Measurements from ENCODE around the gene DNMT3L.

DNMT3L gene

GRCh38 chr21:44273046-44273445 is 11.3 kb upstream of the DNMT3L start:
- TF ChIP-seq, protein P1, sequence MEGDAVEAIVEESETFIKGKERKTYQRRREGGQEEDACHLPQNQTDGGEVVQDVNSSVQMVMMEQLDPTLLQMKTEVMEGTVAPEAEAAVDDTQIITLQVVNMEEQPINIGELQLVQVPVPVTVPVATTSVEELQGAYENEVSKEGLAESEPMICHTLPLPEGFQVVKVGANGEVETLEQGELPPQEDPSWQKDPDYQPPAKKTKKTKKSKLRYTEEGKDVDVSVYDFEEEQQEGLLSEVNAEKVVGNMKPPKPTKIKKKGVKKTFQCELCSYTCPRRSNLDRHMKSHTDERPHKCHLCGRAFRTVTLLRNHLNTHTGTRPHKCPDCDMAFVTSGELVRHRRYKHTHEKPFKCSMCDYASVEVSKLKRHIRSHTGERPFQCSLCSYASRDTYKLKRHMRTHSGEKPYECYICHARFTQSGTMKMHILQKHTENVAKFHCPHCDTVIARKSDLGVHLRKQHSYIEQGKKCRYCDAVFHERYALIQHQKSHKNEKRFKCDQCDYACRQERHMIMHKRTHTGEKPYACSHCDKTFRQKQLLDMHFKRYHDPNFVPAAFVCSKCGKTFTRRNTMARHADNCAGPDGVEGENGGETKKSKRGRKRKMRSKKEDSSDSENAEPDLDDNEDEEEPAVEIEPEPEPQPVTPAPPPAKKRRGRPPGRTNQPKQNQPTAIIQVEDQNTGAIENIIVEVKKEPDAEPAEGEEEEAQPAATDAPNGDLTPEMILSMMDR (IDR thresholded peaks at IDR 0.05; ENCODE audit: control insufficient read depth, extremely low read depth, insufficient read depth), result no peak
- DNase-seq (ENCODE audit: low read depth), result no peak
- no peak overlapping the region for H3K4me3 ChIP-seq (ENCODE audit: low read depth, low read length)

GRCh38 chr21:44272284-44272858 is 10.7 kb upstream of the DNMT3L start:
- no peak overlapping the region for H3K4me3 ChIP-seq (ENCODE audit: low read depth, low read length)
- TF ChIP-seq, protein P1 (IDR thresholded peaks at IDR 0.05; ENCODE audit: control insufficient read depth, extremely low read depth, insufficient read depth), result no peak
- no peak for DNase-seq (ENCODE audit: low read depth)

DNA sequence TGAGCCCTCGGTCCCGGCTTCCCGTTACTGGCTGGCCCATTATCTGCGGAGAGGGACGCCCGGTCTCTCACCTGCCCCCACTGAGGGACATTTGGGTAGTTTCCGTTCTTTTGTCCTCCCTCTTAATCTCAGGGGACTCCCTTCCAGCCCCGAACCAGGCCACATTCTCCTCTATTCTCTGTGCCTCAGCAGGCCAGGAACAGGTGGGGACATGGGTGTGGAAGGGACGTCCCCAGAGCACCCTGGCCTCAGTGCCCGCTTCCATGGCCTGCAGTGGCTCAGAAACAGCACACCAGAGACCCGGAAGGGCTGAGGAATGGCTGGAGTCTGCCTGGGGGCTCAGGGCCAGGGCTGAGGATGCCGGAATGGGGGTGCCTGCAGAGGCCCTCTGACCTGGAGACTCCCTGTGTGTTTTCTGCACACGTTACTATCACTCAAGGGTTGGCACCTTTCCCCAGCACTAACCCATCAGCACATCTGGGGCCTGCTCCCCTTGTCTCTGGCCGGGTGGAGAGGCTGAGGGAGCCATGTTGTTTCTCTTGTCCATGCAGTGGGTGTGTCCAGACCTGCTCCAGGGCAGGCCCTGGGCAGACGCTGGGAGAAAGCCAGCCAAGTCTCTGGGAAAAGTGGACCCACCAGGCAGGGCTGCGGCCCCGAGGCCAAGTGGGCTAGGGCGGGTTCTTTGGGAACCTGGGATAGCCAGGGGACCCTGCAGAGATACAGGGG is 10.0 kb upstream of the DNMT3L start:
- no peak for DNase-seq (ENCODE audit: low read depth)
- TF ChIP-seq, protein P1 (IDR thresholded peaks at IDR 0.05; ENCODE audit: control insufficient read depth, extremely low read depth, insufficient read depth), result no peak
- no peak overlapping the region for H3K4me3 ChIP-seq (ENCODE audit: low read depth, low read length)

GRCh38 chr21:44269090-44269489 is 7.4 kb upstream of the DNMT3L start:
- DNase-seq (ENCODE audit: low read depth), result no peak
- H3K4me3 ChIP-seq (ENCODE audit: low read depth, low read length), result no peak overlapping the region
- TF ChIP-seq, protein P1 (IDR thresholded peaks at IDR 0.05; ENCODE audit: control insufficient read depth, extremely low read depth, insufficient read depth), result no peak

- DNase-seq (ENCODE audit: low read depth), result no peak
- H3K4me3 ChIP-seq (ENCODE audit: low read depth, low read length), result no peak overlapping the region
- TF ChIP-seq, protein P1 (IDR thresholded peaks at IDR 0.05; ENCODE audit: control insufficient read depth, extremely low read depth, insufficient read depth), result no peak
Observed at GRCh38 chr21:44267655-44268142, 6.0 kb upstream of the DNMT3L start.

GRCh38 chr21:44265734-44266270 is 4.1 kb upstream of the DNMT3L start:
- no peak overlapping the region for H3K4me3 ChIP-seq (ENCODE audit: low read depth, low read length)
- DNase-seq (ENCODE audit: low read depth), result no peak
- TF ChIP-seq, protein P1 (IDR thresholded peaks at IDR 0.05; ENCODE audit: control insufficient read depth, extremely low read depth, insufficient read depth), result no peak

Data from LNCaP clone FGC (cell line).